ENCODE data around the gene PSORS1C2.

PSORS1C2 gene

GRCh38 chr6:31096215-31096614 is 42.7 kb downstream of the PSORS1C2 start:
- H3K27ac ChIP-seq, result peak overlapping the region; percentile 33

GRCh38 chr6:31094389-31094881 is 44.4 kb downstream of the PSORS1C2 start:
- no peak for TF ChIP-seq CTCF (IDR thresholded peaks at IDR 0.05)
- no peaks in the 10 kb centered on the region for H3K79me2 ChIP-seq
- H3K4me1 ChIP-seq, result peaks cover 18% of the 10 kb centered on the region
- no peak overlapping the region for H3K4me2 ChIP-seq (ENCODE audit: low read length)
- H3K27ac ChIP-seq, result no peak overlapping the region
- H2AFZ ChIP-seq, result peak overlapping the region; percentile 38
- no peaks in the 10 kb centered on the region for H3K27me3 ChIP-seq (ENCODE audit: control insufficient read depth, insufficient read depth, low read length)
- no peak overlapping the region for H3K4me3 ChIP-seq (ENCODE audit: low read depth, low read length)
- H3K36me3 ChIP-seq (ENCODE audit: control insufficient read depth, insufficient read depth, low read length), result no peaks in the 10 kb centered on the region
- no peaks in the 10 kb centered on the region for H3K9me3 ChIP-seq (ENCODE audit: control insufficient read depth, low read length)
- H3K9ac ChIP-seq, result no peak overlapping the region

More at GRCh38 chr6:31096215-31096614, 42.7 kb downstream of the PSORS1C2 start:
- Histone ChIP-seq H3K36me3 (ENCODE audit: control insufficient read depth, insufficient read depth, low read length) (no peaks in the 10 kb centered on the region), H3K9ac (no peak overlapping the region), H3K27me3 (ENCODE audit: control insufficient read depth, insufficient read depth, low read length) (no peaks in the 10 kb centered on the region), H3K4me3 (ENCODE audit: low read depth, low read length) (no peak overlapping the region), H3K79me2 (no peaks in the 10 kb centered on the region), H3K9me3 (ENCODE audit: control insufficient read depth, low read length) (no peaks in the 10 kb centered on the region), H3K4me1 (peaks cover 18% of the 10 kb centered on the region), H2AFZ (peak overlapping the region; percentile 72), H3K4me2 (ENCODE audit: low read length) (peak overlapping the region; percentile 41)
- TF ChIP-seq CTCF (IDR thresholded peaks at IDR 0.05), result no peak

GRCh38 chr6:31092769-31093505 is 45.9 kb downstream of the PSORS1C2 start:
- no peak for TF ChIP-seq CTCF (IDR thresholded peaks at IDR 0.05)
- H3K4me3 ChIP-seq (ENCODE audit: low read depth, low read length), result no peak overlapping the region
- no peaks in the 10 kb centered on the region for H3K79me2 ChIP-seq
- no peaks in the 10 kb centered on the region for H3K27me3 ChIP-seq (ENCODE audit: control insufficient read depth, insufficient read depth, low read length)
- H3K4me1 ChIP-seq, result peaks cover 18% of the 10 kb centered on the region
- H3K4me2 ChIP-seq (ENCODE audit: low read length), result no peak overlapping the region
- H2AFZ ChIP-seq, result no peak overlapping the region
- no peaks in the 10 kb centered on the region for H3K9me3 ChIP-seq (ENCODE audit: control insufficient read depth, low read length)
- no peak overlapping the region for H3K9ac ChIP-seq
- H3K27ac ChIP-seq, result no peak overlapping the region
- H3K36me3 ChIP-seq (ENCODE audit: control insufficient read depth, insufficient read depth, low read length), result no peaks in the 10 kb centered on the region

- Histone ChIP-seq H3K9ac (no peak overlapping the region), H2AFZ (no peak overlapping the region), H3K27me3 (ENCODE audit: control insufficient read depth, insufficient read depth, low read length) (no peaks in the 10 kb centered on the region), H3K4me1 (peaks cover 19% of the 10 kb centered on the region), H3K36me3 (ENCODE audit: control insufficient read depth, insufficient read depth, low read length) (no peaks in the 10 kb centered on the region), H3K27ac (no peak overlapping the region), H3K4me2 (ENCODE audit: low read length) (no peak overlapping the region), H3K79me2 (no peaks in the 10 kb centered on the region), H3K9me3 (ENCODE audit: control insufficient read depth, low read length) (no peaks in the 10 kb centered on the region), H3K4me3 (ENCODE audit: low read depth, low read length) (no peak overlapping the region)
- TF ChIP-seq CTCF (IDR thresholded peaks at IDR 0.05), result no peak
Measured at GRCh38 chr6:31092238-31092637, 46.6 kb downstream of the PSORS1C2 start.

GRCh38 chr6:31091680-31092079 is 47.2 kb downstream of the PSORS1C2 start:
- Histone ChIP-seq H3K36me3 (ENCODE audit: control insufficient read depth, insufficient read depth, low read length) (no peaks in the 10 kb centered on the region), H2AFZ (no peak overlapping the region), H3K9me3 (ENCODE audit: control insufficient read depth, low read length) (no peaks in the 10 kb centered on the region), H3K27ac (no peak overlapping the region), H3K4me2 (ENCODE audit: low read length) (no peak overlapping the region), H3K79me2 (no peaks in the 10 kb centered on the region), H3K4me1 (peaks cover 21% of the 10 kb centered on the region), H3K27me3 (ENCODE audit: control insufficient read depth, insufficient read depth, low read length) (no peaks in the 10 kb centered on the region), H3K4me3 (ENCODE audit: low read depth, low read length) (no peak overlapping the region), H3K9ac (no peak overlapping the region)
- TF ChIP-seq CTCF (IDR thresholded peaks at IDR 0.05), result no peak

All from parathyroid adenoma (tissue), 2 donors.